Measurements from ENCODE around the gene GRIN1.

Gene GRIN1

DNA sequence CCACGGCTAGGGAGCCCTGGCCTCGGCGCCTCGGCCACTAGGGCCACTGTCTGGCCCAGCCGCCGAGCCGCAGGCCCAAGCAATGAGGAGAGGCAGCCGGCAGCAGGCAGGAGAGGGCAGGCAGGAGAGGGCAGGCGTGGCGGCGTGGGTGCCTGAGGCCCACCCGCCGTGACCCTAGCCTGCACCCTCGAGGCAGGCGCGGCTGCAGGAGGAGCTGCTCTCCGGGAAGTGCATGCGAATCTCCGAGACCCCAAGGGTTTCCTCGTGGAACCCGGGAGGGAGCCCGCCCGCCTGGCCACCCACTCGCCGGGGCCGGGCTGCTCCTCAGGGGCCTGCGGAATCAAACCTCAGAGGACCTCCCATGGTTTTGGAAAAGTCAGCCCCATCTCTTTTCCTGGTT lies 9.3 kb downstream of the GRIN1 start:
- no peak for DNase-seq (ENCODE audit: low spot score)

- no peak for DNase-seq (ENCODE audit: low spot score)
Observed at GRCh38 chr9:137148661-137149060, 9.7 kb downstream of the GRIN1 start.

DNA sequence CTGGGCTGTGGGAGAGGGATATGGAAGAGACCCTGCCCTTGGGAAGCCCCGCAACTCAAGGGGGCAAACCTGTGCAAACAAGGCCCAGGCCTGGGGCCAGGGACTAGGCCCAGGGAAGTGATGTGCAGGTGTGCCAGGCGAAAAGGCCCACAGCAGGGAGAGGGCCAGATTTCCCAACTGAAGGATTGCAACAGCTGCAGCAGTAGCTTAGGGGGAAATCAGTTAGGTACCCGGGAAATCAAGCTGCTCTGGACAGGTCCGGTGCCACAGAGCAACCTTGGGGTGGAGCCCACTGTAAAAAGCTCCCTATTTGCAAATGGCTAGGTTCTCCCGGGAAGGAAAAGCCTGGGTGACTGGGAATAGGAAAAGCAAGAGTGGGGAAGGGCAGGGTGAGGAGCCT lies 10.4 kb downstream of the GRIN1 start:
- DNase-seq (ENCODE audit: low spot score), result no peak

DNA sequence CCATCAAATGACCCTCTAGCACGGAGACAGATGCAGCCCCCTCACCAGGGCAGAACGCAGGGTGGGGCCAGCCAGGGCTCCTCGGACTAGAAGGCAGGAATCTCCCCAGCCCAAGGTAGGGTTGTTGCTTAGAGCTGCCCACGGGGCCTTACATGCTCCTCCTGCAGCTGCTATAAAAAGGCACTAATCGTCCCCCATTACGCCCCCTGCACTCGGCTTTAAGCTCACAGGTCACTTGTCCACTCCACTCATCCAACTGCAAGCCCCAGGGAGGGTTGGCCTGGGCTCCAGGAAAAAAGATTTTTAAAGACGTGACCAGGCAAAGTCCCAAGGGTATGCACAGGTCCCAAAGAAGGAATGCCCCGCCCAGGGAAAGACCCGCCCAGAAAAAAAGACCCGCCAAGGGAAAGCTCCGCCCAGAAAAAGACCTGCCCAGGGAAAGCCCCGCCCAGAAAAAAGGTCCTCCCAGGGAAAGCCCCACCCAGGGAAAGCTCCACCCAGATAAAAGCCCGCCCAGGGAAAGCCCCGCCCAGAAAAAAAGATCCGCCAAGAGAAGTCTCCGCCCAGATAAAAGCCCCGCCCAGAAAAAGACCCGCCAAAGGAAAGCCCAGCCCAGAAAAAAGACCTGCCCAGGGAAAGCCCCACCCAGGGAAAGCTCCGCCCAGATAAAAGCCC lies 11.1 kb downstream of the GRIN1 start:
- DNase-seq (ENCODE audit: low spot score), result peak; percentile 61

DNA sequence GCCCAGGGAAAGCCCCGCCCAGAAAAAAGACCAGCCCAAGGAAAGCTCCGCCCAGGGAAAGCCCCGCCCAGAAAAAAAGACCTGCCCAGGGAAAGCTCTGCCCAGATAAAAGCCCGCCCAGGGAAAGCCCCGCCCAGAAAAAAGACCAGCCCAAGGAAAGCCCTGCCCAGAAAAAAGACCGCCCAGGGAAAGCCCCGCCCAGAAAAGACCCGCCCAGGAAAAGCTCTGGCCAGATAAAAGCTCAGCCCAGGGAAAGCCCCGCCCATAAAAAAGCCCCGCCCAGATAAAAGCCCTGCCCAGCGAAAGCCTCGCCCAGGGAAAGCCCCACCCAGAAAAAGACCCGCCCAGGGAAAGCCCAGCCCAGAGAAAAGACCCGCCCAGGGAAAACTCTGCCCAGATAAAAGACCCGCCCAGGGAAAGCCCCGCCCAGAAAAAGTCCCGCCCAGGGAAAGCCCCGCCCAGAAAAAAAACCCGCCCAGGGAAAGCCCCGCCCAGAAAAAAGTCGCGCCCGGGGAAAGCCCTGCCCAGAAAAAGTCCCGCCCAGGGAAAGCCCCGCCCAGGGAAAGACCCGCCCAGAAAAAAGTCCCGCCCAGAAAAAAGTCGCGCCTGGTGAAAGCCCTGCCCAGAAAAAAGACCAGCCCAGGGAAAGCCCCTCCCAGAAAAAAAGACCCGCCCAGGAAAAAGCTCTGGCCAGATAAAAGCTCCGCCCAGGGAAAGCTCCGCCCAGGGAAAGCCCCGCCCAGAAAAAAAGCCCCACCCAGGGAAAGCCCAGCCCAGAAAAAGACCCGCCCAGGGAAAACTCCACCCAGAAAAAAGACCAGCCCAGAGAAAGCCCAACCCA lies 11.9 kb downstream of the GRIN1 start:
- peak; percentile 75 for DNase-seq (ENCODE audit: low spot score)

- no peak for DNase-seq (ENCODE audit: low spot score)
Observed at GRCh38 chr9:137152844-137153405, 14.0 kb downstream of the GRIN1 start.

GRCh38 chr9:137156567-137157375 lies 17.8 kb downstream of the GRIN1 start:
- DNase-seq (ENCODE audit: low spot score), result no peak

DNA sequence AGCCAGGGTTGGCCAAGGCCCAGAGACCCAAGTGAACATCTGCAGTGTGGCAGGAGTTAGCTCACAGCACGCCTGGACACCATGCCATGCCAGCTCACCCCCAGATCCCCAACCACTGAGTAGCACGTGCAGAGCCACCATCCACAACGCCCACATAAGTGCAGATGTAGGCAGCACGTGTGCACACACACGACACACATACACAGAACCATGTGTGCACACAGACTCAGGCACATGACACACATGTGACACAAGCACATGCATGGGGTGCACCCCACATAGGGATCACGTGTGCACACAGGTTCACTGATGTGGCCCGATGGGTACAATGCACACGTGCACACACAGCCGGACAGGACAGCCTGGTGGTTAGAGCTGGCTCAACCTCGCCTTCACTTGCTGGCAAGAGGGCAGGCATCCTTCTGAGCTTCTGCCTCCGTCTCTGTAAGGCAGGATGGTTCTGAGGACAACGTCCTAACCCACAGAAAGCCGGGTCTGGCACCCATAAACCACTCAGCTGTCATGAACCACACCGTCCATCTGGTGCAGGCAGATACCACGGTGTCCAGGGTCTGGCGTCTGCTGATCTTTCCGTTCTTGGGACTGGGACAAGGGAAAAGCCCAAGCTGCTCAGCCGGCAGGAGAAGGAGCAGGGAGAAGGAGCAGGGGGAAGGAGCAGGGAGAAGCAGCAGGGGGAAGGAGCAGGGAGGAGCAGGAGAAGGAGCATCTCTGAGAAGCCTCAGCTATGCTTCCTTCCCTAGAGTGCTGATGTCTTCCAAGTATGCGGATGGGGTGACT lies 18.9 kb downstream of the GRIN1 start:
- DNase-seq (ENCODE audit: low spot score), result no peak

DNA sequence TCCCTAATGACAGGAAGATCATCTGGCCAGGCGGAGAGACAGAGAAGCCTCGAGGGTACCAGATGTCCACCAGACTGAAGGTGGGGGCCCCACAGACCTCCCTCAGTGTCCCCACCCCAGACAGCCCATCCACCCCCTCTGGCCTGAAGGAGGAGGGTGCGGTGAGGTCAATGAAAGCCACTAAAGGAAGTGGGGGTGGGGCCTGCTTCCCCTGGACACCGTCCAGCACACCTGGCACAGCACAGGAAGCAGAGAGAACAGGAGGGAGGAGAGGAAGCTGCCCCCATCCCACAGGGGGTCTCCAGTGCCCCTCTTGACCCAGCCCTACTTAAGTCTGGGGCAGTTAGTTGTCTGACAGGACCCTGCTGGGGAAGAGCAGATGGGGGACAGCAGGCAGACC lies 19.7 kb downstream of the GRIN1 start:
- DNase-seq (ENCODE audit: low spot score), result no peak

- DNase-seq (ENCODE audit: low spot score), result no peak
Observed at GRCh38 chr9:137159105-137160053, 20.4 kb downstream of the GRIN1 start.

- DNase-seq (ENCODE audit: low spot score), result no peak
Observed at GRCh38 chr9:137160054-137160425, 21.1 kb downstream of the GRIN1 start.

DNA sequence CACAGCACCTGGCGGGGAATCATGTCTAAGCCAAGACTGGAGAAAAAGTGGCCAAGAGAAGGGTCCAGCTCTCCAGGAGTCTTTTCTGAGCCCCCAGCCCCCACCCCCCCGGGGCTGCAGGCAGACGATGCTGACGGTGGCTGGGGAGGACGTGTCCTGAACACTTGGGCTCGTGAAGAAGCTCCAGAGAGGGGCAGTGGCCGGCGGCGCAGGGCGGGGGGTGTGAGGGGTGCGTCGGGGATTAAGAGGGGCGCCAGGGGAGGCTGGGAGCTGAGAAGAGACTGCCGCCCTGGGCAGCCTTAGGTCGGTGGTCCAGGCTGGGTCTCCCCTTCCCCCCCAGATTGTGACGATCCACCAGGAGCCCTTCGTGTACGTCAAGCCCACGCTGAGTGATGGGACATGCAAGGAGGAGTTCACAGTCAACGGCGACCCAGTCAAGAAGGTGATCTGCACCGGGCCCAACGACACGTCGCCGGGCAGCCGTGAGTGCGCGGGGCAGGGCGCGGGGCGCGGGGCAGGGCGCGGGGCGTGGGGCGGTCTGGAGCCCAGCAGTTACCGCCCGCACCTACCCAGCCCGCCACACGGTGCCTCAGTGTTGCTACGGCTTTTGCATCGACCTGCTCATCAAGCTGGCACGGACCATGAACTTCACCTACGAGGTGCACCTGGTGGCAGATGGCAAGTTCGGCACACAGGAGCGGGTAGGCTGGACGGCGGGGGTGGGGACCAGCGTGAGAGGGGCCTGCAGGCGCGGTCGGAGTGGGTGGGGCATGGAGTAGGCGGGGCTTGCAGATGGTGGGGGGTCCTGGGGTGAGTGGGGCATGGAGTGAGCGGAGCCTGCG lies 22.0 kb downstream of the GRIN1 start:
- no peak for DNase-seq (ENCODE audit: low spot score)

DNA sequence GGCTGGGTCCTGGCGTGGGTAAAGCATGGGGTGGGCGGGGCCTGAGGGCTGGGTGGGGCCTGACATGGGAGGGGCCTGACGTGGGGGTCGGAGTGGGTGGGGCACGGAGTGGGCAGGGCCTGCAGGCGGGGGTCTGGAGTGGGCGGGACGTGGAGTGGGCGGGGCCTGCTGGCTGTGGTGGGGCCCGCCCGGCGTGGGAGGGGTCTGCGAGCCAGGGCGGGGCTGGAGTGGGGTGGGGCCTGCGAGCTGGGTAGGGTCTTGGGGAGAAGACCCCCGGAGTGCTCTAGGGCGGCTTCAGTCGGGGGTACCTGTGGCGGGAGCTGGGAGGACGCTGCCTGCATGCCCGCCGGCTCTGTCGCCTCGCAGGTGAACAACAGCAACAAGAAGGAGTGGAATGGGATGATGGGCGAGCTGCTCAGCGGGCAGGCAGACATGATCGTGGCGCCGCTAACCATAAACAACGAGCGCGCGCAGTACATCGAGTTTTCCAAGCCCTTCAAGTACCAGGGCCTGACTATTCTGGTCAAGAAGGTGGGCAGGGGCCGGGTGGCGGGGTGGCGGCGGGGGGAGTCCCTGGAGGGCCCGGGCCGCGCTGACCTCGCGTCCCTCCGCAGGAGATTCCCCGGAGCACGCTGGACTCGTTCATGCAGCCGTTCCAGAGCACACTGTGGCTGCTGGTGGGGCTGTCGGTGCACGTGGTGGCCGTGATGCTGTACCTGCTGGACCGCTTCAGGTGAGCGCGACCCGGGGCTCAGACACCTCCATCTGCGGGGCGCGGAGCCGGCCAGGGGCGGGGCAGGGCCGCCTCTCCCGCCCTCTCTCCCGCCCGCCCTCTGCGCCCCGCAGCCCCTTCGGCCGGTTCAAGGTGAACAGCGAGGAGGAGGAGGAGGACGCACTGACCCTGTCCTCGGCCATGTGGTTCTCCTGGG lies 22.9 kb downstream of the GRIN1 start:
- no peak for DNase-seq (ENCODE audit: low spot score)

DNA sequence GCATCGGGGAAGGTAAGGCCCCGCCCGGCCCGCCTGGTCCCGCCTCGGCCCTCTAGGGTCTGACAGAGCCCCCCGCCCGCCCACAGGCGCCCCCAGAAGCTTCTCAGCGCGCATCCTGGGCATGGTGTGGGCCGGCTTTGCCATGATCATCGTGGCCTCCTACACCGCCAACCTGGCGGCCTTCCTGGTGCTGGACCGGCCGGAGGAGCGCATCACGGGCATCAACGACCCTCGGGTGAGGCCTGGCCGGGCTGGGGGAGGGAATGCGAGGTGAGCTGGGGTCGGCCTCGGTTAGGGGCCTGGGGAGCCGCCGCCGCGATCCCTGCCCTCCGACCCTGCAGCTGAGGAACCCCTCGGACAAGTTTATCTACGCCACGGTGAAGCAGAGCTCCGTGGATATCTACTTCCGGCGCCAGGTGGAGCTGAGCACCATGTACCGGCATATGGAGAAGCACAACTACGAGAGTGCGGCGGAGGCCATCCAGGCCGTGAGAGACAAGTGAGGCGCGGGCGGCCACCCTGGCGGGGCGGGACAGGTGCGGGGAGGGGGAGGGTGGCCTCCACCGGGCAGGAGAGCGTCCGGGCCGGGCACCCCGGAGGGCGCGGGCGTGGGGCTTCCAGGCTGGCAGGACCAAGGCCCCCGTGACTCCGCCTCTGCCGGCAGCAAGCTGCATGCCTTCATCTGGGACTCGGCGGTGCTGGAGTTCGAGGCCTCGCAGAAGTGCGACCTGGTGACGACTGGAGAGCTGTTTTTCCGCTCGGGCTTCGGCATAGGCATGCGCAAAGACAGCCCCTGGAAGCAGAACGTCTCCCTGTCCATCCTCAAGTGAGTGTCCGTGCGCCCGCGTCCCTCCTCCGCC lies 23.8 kb downstream of the GRIN1 start:
- no peak for DNase-seq (ENCODE audit: low spot score)

DNA sequence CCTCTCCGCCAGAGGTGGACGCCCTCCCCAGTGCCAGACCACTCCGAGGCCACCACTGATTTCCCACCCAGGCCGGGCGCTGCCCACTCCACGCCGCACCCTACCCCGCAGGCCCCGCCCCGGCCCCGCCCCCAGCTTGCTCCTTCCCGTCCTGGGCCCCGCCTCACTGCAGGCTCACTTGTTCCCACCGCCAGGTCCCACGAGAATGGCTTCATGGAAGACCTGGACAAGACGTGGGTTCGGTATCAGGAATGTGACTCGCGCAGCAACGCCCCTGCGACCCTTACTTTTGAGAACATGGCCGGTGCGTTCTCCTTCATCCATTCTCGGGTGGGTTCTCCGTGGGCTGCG lies 24.4 kb downstream of the GRIN1 start:
- DNase-seq (ENCODE audit: low spot score), result no peak

- DNase-seq (ENCODE audit: low spot score), result no peak
Observed at GRCh38 chr9:137163805-137164204, 24.9 kb downstream of the GRIN1 start.
